Right renal cortex interstitium (tissue), 3 donors: ENCODE results near the gene FHIT. TPM values are rescaled to one million over a fixed set of nuclear protein-coding genes. Genes with fewer than 3 reads are reported as not detected.
A peak's percentile ranks its signal among the peaks of the same experiment; 100 is the strongest.

Source experiments
- DNase-seq, 3 donors: peaks; one replicate each; pipeline ENCODE4 v3.0.0-alpha.2; 2013; ENCODE audit warnings: low read depth in 3 of 3, low spot score in 2 of 3
- polyA plus RNA-seq, 3 donors: library from polyadenylated mRNA; unstranded; fragments of 120-200 nt; gene quantifications; one replicate each; pipeline ENCODE4 v1.2.1, GENCODE V29; 2013; ENCODE audit not compliant: insufficient read length in 3 of 3

FHIT gene
- polyA plus RNA-seq, 3 donors: 24.9 to 26.4 (median 25.9) TPM

DNA sequence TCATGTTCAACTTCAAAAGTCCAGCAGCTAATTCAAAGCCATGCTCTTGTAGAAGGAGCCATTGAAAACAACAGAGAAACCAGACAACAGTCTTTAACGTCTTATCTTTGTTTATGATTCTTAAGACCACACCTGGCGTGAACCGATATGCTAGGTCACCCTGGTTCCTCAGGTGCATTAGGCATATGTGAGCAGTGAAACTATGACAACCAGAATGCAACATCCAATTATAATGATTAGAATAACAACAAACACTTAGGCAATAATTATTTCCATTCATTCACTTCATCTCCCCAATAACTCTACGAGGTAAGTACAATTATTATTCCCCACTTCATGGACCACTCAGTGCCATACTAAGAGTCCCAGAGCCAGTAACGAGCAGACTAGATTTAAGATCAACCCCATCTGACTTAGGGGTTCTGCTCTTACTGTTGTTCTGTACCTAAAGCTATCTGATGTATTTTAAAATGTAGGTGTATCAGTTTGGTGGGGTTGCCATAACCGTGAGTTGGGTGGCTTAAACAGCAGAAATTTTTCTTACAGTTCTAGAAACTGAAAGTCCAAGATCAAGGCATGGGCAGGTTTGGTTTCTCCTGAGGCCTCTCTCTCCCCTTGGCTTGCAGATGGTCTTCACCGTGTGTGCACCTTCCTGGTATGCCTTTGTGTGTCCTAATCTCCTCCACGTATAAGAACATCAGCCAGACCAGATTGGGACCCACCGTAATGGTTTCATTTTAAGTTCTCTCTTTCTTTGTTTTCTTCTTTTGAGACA is 1203.6 kb downstream of the FHIT start:
- DNase-seq: no peak

- DNase-seq: no peak
These were observed 1205.0 kb downstream of the FHIT start for GRCh38 chr3:60046210-60046609.

GRCh38 chr3:60045686-60046085 is 1205.6 kb downstream of the FHIT start:
- DNase-seq: no peak

GRCh38 chr3:60036803-60037202 is 1214.4 kb downstream of the FHIT start:
- no peak for DNase-seq

DNA sequence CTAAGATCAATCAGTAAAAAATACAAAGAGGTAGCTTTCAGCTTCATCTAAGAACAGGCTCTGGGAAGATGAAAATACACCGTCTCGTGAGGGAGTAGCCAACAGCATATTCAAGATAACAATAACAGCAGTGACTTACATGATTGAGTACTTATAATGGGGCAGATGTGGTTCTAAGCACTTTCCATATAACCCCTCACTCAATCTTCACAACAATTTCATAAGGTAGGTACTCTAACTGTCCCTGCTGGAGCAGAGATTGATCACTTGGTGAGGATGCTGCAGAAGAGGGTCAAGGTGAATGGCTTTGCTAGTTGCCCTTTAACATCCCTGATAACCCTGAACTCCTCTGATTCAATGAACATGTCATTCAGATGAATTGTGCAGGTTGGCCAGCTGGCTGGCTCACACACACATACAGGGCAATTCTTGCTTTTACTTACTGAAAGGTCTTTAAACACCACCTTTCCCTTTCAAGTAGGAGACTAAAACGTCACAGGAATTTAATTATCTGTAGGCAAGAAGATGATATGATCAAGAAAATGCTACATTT is 1217.3 kb downstream of the FHIT start:
- no peak for DNase-seq

GRCh38 chr3:60030982-60031381 is 1220.3 kb downstream of the FHIT start:
- DNase-seq: no peak

- no peak for DNase-seq
These were observed 1223.0 kb downstream of the FHIT start for GRCh38 chr3:60028233-60028632.

DNA sequence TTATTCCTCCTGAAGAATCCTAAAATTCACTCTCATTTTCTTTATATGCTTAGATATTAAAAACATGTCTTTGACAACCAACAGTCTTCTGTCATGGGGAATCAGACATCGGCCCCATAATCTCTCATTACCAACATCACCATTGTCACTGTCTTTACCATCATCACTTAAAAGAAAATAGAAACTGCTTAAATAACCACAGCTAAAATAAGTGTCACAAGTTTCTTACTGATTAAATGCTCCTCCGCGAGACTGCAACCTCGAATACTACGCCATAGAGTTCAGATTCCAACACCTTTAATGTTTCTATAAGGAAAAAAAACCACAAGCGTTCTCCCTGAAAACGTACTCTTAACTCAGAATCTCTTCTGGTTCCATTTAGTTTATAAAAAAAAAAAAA is 1223.9 kb downstream of the FHIT start:
- DNase-seq: no peak

DNA sequence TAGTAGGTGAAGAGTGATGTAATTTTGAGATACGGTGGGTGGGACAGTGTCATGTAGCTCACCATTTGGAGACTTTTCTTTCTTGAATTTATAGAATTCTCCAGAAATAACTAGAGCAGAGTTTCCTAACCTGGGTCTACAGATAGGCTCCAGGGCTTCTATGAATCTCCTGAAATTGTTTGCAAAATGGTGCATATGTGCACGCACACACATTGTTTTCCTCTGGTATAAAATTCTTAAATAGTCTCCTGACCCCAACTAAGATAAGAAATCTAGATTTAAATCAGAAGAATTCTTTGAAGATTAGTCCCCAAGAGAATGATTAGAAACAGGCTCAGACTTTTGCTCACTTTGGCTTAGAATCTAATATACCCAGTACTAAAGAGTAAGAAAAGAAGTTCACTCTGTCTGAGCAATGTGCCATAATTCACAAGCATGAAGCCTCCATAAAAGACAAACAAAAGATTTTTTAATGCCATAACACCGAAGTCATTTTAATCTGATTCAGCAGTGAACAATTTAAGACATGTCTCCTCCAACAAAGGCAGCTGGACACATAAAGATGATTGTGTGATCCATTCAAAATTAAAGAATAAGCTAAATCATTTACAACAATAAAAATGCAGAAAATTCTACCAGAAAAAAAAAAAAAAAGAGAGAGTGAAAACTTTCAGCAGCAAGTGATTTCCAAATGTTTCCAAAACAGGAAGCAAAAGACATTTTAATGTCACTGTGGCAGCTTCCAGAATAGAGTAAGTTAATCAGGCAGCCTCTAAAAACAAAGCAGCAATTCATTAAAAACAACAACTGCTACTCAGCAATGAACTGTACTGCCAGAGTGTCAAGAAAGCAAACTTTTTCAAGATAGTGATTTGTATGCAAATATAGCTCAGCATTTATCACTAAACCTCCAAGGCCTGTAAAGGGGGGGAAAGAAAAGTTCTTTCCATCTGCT is 1225.9 kb downstream of the FHIT start:
- peak; percentile 9 to 31 (median 23) for DNase-seq

GRCh38 chr3:60024400-60024799 is 1226.9 kb downstream of the FHIT start:
- DNase-seq: no peak

DNA sequence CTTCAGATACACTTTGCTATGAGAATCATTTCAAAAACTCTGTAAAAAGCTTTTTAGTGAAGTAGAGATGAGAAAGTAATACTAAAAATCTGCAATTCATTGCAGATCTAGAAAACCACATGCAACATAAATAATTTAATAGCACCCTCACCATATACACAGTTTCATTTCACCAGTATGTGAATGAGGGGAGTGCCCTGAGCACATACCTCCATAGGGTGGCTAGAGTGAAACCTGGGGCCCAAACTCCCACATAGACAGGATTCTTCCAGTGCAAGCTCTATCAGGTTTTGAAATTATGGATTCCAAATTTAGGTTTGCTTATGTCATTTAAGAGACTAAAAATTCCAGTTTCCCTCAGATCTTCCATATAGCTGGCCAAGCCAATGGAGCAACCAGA is 1228.1 kb downstream of the FHIT start:
- DNase-seq: no peak

- no peak for DNase-seq
These were observed 1233.6 kb downstream of the FHIT start for GRCh38 chr3:60017631-60018030.

- no peak for DNase-seq
These were observed 1236.1 kb downstream of the FHIT start for GRCh38 chr3:60015032-60015705.

DNA sequence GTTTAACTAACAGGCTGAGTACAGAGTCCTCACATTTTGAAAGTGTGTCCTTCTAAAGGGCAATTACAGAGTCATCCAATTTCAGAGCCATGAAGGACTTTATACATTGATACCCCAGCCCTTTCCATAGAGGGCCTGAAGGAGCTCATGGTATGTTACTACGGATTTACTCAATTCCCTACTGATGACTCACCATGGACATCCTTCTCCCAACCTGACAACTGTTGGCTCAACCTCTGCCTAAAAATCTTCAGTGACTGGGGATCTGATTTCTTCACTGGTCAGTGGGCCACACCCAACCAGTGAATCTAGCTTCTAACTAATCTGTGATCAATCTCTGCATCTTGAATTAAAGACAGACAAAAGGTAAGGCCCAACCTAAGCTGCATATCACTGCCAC is 1238.0 kb downstream of the FHIT start:
- DNase-seq: no peak

GRCh38 chr3:60011218-60011617 is 1240.0 kb downstream of the FHIT start:
- no peak for DNase-seq

DNA sequence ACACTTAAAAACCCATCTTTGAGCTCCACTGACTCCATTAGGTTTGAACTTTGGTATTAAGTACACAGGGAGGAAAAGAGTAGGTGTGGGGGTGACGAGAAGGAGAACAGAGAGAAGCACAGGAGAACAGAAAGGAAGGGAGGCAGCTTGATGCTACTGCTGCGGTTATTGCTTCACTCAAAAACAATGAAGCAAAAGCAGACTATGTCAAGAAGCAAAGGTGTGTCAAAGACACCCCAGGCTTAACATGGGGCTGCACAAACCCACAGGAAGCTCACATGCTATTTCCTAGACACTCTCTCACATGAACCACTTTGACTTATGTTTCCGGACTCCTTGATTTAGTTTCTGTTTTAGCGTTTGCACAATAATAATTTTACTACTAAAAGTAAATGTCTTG is 1240.5 kb downstream of the FHIT start:
- DNase-seq: no peak

GRCh38 chr3:60009931-60010478 is 1241.2 kb downstream of the FHIT start:
- DNase-seq: no peak

DNA sequence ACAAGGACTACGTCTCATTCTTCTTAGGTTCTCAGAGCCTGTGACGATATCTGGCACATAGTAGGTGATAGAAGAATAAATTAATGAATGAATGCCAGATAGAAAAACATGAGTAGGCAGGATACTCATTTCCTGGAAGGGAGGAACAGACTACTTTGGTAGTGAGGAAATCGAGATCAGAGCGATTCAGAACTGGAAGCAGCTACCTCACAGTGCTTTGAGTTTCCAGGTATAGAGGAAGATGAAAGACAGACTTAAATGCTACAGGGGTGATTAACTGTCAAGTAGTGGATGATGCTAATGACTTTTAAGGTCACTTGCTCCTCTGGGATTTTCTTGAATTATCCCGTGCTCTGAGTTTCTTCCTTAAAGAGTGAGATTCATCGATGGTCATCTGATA is 1249.9 kb downstream of the FHIT start:
- DNase-seq: no peak

GRCh38 chr3:60000311-60001105 is 1250.7 kb downstream of the FHIT start:
- no peak for DNase-seq

DNA sequence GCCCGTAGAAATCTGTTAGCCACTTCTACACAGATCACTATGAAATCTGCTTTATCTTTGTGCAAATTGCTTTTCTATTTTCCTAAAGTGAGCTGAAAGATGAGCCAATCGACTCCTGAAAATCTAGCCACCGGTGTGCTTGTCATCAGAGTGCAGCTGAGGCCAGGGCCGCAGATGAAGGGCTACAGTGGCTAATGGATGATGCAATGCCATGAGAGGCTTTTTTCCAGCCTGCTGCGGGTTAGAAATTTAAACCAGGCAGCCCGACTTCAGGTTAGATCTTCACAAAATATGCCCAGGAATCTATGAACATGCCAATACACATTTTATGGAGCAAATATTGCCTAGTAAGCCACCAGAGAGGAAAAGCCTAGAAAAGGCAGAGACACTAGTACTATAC is 1253.2 kb downstream of the FHIT start:
- DNase-seq: no peak
